GM12864 (cell line): ENCODE data around the gene WNT11.

Experiments used
- DNase-seq: peaks from one replicate; pipeline ENCODE4 v3.0.0-alpha.2; 2011; ENCODE audit warnings: low read depth
- H3K4me3 ChIP-seq: 2 replicates; pipeline ENCODE4 v1.5.1; 2011; ENCODE audit warnings: mild to moderate bottlenecking, low read depth, low read length, control low read depth
- CTCF ChIP-seq: IDR thresholded peaks from 2 replicates; pipeline ENCODE4 v1.5.1; 2011; ENCODE audit warnings: low read depth, mild to moderate bottlenecking, moderate library complexity, low read length, control low read depth, inconsistent platforms; ENCODE audit errors: missing control alignments

WNT11 gene

GRCh38 chr11:76242004-76242779 lies 35.9 kb upstream of the WNT11 start:
- no peak overlapping the region for H3K4me3 ChIP-seq
- DNase-seq = no peak
- no peak for TF ChIP-seq CTCF

- H3K4me3 ChIP-seq = no peak overlapping the region
- no peak for DNase-seq
- TF ChIP-seq CTCF = no peak
These were observed 35.1 kb upstream of the WNT11 start for GRCh38 chr11:76241243-76242000.

- no peak for DNase-seq
- no peak overlapping the region for H3K4me3 ChIP-seq
- no peak for TF ChIP-seq CTCF
These were observed 34.4 kb upstream of the WNT11 start for GRCh38 chr11:76240666-76241065.

- H3K4me3 ChIP-seq = no peak overlapping the region
- no peak for TF ChIP-seq CTCF
- DNase-seq = no peak
These were observed 33.8 kb upstream of the WNT11 start for GRCh38 chr11:76240161-76240540.

- H3K4me3 ChIP-seq = no peak overlapping the region
- no peak for DNase-seq
- no peak for TF ChIP-seq CTCF
These were observed 33.3 kb upstream of the WNT11 start for GRCh38 chr11:76239483-76240160.

GRCh38 chr11:76238551-76238950 lies 32.2 kb upstream of the WNT11 start:
- no peak for TF ChIP-seq CTCF
- no peak for DNase-seq
- no peak overlapping the region for H3K4me3 ChIP-seq
